Endothelial cell (in vitro differentiated cells): Measurements from ENCODE around the gene SERPINB12. TPM values are rescaled to one million over a fixed set of nuclear protein-coding genes. Genes with fewer than 3 reads are reported as not detected.

Experiments
- DNase-seq: peaks from one replicate; pipeline ENCODE4 v3.0.0; 2021; ENCODE audit warnings: low spot score
- H3K27ac Mint-ChIP-seq: one replicate; pipeline ENCODE4 v1.8.0; 2021; ENCODE audit warnings: mixed read lengths, inconsistent platforms; ENCODE audit not compliant: unreplicated experiment
- H3K27me3 Mint-ChIP-seq: one replicate; pipeline ENCODE4 v1.8.0; 2021; ENCODE audit warnings: mild to moderate bottlenecking, moderate library complexity, mixed read lengths, inconsistent platforms; ENCODE audit not compliant: unreplicated experiment
- H3K36me3 Mint-ChIP-seq: one replicate; pipeline ENCODE4 v1.8.0; 2021; ENCODE audit warnings: mild to moderate bottlenecking, low read depth, mixed read lengths, inconsistent platforms; ENCODE audit not compliant: unreplicated experiment
- H3K4me1 Mint-ChIP-seq: one replicate; pipeline ENCODE4 v1.8.0; 2021; ENCODE audit warnings: mild to moderate bottlenecking, mixed read lengths, inconsistent platforms; ENCODE audit not compliant: unreplicated experiment
- H3K4me3 Mint-ChIP-seq: one replicate; pipeline ENCODE4 v1.8.0; 2021; ENCODE audit warnings: mild to moderate bottlenecking, mixed read lengths, inconsistent platforms; ENCODE audit not compliant: unreplicated experiment
- H3K9me3 Mint-ChIP-seq: one replicate; pipeline ENCODE4 v1.8.0; 2021; ENCODE audit warnings: mixed read lengths, inconsistent platforms; ENCODE audit not compliant: unreplicated experiment
- total RNA-seq: library from RNA; stranded (reverse); fragmentation: NEBNext Ultra II Directional; extraction: Animal tissue kit (Norgen Biotek cat#: 25700); gene quantifications from one replicate; pipeline ENCODE4 v1.2.1, GENCODE V29; 2021; ENCODE audit not compliant: unreplicated experiment
- TF ChIP-seq, protein P1 (sequence below): fragments of 200-600 bp; sonication (generic); IDR thresholded peaks from one replicate; pipeline ENCODE4 v1.5.0; 2021; ENCODE audit warnings: antibody characterized with exemption; ENCODE audit not compliant: unreplicated experiment

The SERPINB12 gene
- total RNA-seq, 1 donor from 2014 or later: not detected

- no peak for DNase-seq
- H3K27ac Mint-ChIP-seq: no peak overlapping the region
- no peaks in the 10 kb centered on the region for H3K4me1 Mint-ChIP-seq
- H3K27me3 Mint-ChIP-seq: peaks cover 4% of the 10 kb centered on the region
- no peak overlapping the region for H3K4me3 Mint-ChIP-seq
- TF ChIP-seq, protein P1, sequence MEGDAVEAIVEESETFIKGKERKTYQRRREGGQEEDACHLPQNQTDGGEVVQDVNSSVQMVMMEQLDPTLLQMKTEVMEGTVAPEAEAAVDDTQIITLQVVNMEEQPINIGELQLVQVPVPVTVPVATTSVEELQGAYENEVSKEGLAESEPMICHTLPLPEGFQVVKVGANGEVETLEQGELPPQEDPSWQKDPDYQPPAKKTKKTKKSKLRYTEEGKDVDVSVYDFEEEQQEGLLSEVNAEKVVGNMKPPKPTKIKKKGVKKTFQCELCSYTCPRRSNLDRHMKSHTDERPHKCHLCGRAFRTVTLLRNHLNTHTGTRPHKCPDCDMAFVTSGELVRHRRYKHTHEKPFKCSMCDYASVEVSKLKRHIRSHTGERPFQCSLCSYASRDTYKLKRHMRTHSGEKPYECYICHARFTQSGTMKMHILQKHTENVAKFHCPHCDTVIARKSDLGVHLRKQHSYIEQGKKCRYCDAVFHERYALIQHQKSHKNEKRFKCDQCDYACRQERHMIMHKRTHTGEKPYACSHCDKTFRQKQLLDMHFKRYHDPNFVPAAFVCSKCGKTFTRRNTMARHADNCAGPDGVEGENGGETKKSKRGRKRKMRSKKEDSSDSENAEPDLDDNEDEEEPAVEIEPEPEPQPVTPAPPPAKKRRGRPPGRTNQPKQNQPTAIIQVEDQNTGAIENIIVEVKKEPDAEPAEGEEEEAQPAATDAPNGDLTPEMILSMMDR: no peak
- no peaks in the 10 kb centered on the region for H3K9me3 Mint-ChIP-seq
- H3K36me3 Mint-ChIP-seq: no peaks in the 10 kb centered on the region
Measured at GRCh38 chr18:63604791-63605567, 62.8 kb downstream of the SERPINB12 start.

GRCh38 chr18:63606526-63606925 is 64.4 kb downstream of the SERPINB12 start:
- DNase-seq: no peak
- H3K4me3 Mint-ChIP-seq: no peak overlapping the region
- H3K27me3 Mint-ChIP-seq: peaks cover 4% of the 10 kb centered on the region
- no peaks in the 10 kb centered on the region for H3K4me1 Mint-ChIP-seq
- H3K9me3 Mint-ChIP-seq: no peaks in the 10 kb centered on the region
- H3K36me3 Mint-ChIP-seq: no peaks in the 10 kb centered on the region
- H3K27ac Mint-ChIP-seq: no peak overlapping the region
- TF ChIP-seq, protein P1: no peak

GRCh38 chr18:63613420-63613819 is 71.3 kb downstream of the SERPINB12 start:
- TF ChIP-seq, protein P1: no peak
- H3K9me3 Mint-ChIP-seq: no peaks in the 10 kb centered on the region
- no peaks in the 10 kb centered on the region for H3K4me1 Mint-ChIP-seq
- no peaks in the 10 kb centered on the region for H3K27me3 Mint-ChIP-seq
- no peaks in the 10 kb centered on the region for H3K36me3 Mint-ChIP-seq
- no peak for DNase-seq
- no peak overlapping the region for H3K27ac Mint-ChIP-seq
- no peak overlapping the region for H3K4me3 Mint-ChIP-seq

DNA sequence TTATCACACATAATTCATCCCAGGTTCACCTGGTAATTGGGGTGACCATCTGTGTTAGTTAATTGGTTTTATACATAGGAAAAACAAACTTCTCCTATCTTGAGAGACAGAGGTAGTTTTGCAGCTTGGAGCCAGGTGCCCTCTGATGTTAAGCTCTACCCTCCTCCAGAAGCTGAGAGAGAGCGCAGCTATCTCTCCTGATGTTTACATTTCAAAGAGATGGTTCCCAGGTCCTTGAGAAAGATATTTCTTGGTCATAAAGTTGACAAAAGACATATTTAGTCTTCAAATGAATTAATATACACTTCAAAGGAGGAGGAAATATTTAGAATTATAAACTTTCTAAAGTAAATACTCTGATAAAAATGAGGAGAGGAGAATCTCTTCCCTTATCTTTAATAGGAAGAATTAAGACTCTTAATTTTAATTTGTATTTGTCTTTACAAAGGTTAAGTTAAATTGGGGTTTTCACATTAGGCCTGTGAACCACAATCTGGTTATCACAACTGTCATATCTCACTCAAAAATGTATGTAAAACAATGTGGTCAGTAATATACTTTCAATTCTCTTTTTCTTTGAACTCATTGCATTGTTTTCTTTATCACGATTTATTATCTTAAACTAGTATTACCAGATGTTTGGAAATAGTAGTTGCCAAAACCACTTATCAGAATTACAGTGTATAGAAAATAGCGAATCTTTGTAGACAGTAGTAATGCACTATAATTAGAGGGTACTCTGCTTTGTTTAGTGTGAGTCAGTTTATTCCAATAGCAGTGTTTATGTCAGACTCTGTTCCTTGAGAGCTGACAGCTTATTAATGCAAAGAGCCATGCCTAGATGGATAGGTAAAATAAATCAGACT is 75.1 kb downstream of the SERPINB12 start:
- Mint-ChIP-seq H3K36me3 (no peaks in the 10 kb centered on the region), H3K27ac (no peak overlapping the region), H3K4me1 (no peaks in the 10 kb centered on the region), H3K9me3 (no peaks in the 10 kb centered on the region), H3K27me3 (no peaks in the 10 kb centered on the region), H3K4me3 (no peak overlapping the region)
- DNase-seq: no peak
- TF ChIP-seq, protein P1: no peak

DNA sequence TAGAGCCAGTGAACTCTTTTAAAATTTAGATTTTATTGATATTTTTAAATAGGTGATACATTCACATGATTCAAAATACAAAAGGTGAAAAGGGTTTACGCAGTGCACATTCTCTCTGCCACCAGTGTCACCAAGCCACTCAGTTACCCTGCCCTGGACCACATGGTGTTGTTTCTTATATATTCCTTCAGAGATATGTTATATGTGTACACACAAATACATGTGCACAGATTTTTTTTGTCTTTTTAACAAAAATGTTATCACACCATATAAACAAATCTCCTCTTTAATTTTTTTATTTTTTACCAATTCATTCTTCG is 75.7 kb downstream of the SERPINB12 start:
- no peak for DNase-seq
- H3K9me3 Mint-ChIP-seq: no peaks in the 10 kb centered on the region
- H3K27ac Mint-ChIP-seq: no peak overlapping the region
- no peaks in the 10 kb centered on the region for H3K36me3 Mint-ChIP-seq
- H3K4me1 Mint-ChIP-seq: no peaks in the 10 kb centered on the region
- TF ChIP-seq, protein P1: no peak
- no peaks in the 10 kb centered on the region for H3K27me3 Mint-ChIP-seq
- H3K4me3 Mint-ChIP-seq: no peak overlapping the region
